Choroid plexus epithelial cell (primary cell): Measurements from ENCODE around the gene GNG12.

Experiments used
- DNase-seq: peaks from one replicate; pipeline ENCODE4 v3.0.0-alpha.2; 2010; ENCODE audit warnings: low read depth
- H3K4me3 ChIP-seq: 2 replicates; pipeline ENCODE4 v1.5.1; 2011; ENCODE audit warnings: low read depth, mild to moderate bottlenecking, control low read depth, low read length, moderate library complexity
- CTCF ChIP-seq: conservative IDR thresholded peaks from 2 replicates; pipeline ENCODE4 v1.5.1; 2011; ENCODE audit warnings: low read depth, mild to moderate bottlenecking, control low read depth, inconsistent platforms, low read length, moderate library complexity

GNG12 gene

DNA sequence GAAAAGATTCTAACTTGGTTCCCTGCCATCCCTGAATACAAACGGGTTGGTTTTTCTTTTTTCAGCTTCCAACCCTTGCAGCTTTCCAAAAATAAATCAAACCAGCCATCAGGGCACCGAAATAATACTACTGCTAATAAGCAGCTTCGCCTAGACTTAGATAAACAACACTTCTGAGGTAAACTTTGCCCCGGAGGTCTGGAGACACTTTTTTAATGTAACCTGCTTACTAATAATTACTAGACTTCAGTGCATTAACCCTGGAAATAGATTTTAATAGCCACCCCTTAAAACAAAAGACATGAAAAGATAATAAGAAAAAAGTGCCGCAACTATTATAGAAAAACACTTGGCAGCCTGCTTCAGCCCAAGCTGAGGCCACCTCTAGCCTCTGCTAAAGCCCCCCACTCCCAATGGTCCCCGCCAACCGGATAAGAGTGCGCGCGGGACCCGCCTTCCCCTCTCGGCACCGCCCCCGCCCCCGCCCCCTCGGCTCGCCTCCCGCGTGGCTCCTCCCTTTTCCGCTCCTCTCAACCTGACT lies 148.7 kb downstream of the GNG12 start:
- H3K4me3 ChIP-seq: peak overlapping the region; percentile 48
- no peak for TF ChIP-seq CTCF
- no peak for DNase-seq

GRCh38 chr1:67683766-67684525 lies 149.3 kb downstream of the GNG12 start:
- peak overlapping the region; percentile 48 for H3K4me3 ChIP-seq
- no peak for DNase-seq
- no peak for TF ChIP-seq CTCF

DNA sequence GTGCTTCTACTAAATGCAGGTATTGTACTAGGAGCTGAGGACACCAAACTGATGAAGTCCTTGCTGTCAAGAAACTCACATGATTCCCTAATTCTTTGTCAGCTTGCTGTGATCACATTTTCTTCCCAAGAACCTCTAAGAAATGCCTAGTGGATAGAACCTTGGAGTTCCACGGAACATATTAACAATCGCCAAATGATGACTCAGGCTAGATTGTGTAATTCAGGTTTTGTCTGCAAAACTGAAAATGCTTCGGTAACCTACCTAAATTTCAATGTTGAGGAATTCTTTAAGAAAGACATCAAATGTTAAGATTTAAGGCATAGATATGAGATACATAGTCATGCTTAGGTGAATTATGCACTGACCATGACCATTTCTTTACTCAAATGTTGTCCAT lies 150.0 kb downstream of the GNG12 start:
- H3K4me3 ChIP-seq: peak overlapping the region; percentile 11
- peak; percentile 78 for DNase-seq
- TF ChIP-seq CTCF: no peak

DNA sequence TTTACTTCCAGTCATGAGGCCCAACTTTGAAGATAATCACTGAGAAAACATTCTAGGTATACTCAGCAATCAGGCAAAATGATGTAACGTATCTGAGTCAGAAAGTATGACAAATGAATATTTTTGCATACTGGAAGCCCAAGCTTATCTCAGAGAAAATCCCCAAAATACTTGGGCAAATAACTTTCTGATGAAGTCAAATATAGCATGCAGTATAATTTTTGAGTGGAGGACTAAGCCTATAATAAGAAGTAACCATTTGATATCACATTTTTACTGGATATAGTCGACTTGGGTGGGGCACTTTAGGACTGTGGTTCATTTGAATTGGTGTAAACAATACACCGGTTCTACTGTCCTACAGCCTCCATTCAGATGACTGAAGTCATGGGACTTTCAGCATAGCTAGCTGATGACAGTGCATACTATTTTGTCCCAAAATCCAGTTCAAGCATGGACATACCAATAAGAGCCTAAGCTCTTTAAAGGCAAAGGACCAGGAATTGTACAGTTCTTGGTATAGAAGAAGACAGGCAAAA lies 150.5 kb downstream of the GNG12 start:
- no peak overlapping the region for H3K4me3 ChIP-seq
- peak; percentile 91 for DNase-seq
- TF ChIP-seq CTCF: no peak

GRCh38 chr1:67680486-67680885 lies 152.8 kb downstream of the GNG12 start:
- no peak overlapping the region for H3K4me3 ChIP-seq
- TF ChIP-seq CTCF: no peak
- DNase-seq: no peak

GRCh38 chr1:67679691-67680090 lies 153.6 kb downstream of the GNG12 start:
- H3K4me3 ChIP-seq: no peak overlapping the region
- TF ChIP-seq CTCF: no peak
- no peak for DNase-seq

DNA sequence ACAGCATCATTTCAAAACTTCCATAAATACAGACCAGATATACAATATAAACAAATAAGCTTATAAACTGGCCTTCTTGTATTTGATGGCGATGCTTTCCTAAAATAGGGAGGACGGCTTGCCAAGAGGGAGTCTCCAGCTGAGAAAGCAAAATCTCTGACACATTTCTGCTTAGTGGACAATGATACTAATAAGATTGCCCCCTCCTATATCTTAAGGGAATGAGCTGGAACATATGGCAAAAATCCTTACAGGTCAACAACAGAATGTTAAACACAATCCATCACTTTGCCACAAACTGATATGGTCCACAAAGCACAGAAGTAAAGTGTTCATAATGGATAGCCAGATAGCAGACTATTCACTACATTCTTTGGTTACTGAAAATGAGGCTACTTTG lies 155.3 kb downstream of the GNG12 start:
- H3K4me3 ChIP-seq: no peak overlapping the region
- DNase-seq: no peak
- no peak for TF ChIP-seq CTCF
